NB4 (cell line): ENCODE measurements around the gene OXCT2.

Experiments used
- POLR2A ChIP-seq: IDR thresholded peaks from 2 replicates; pipeline ENCODE4 v1.6.1; 2011; ENCODE audit warnings: mild to moderate bottlenecking; ENCODE audit not compliant: insufficient read length; ENCODE audit errors: extremely low read depth
- TF ChIP-seq, protein P1 (sequence below): IDR thresholded peaks from one replicate; pipeline ENCODE4 v1.5.1; 2012; ENCODE audit warnings: low read depth, low read length

DNA sequence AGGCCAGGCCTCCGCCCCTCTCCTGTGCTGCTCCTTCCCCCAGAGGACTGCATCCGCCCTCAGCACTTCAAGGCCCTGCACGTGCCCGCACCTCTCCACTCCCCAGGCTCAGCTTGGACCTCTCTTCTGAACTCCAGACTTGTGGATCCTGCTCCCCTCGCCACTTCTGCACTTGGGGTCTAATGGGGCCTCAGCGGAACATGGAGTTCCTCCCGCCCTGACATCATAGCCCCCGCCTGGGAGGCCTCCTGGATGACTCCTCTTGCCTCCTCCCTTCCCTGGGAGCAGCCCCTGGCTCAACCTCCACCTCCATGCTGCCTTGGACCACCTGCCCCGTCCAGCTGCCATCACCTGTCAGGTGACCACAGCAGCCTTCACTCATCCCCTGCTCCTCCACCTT lies 10.1 kb downstream of the OXCT2 start:
- no peak for TF ChIP-seq POLR2A
- TF ChIP-seq, protein P1, sequence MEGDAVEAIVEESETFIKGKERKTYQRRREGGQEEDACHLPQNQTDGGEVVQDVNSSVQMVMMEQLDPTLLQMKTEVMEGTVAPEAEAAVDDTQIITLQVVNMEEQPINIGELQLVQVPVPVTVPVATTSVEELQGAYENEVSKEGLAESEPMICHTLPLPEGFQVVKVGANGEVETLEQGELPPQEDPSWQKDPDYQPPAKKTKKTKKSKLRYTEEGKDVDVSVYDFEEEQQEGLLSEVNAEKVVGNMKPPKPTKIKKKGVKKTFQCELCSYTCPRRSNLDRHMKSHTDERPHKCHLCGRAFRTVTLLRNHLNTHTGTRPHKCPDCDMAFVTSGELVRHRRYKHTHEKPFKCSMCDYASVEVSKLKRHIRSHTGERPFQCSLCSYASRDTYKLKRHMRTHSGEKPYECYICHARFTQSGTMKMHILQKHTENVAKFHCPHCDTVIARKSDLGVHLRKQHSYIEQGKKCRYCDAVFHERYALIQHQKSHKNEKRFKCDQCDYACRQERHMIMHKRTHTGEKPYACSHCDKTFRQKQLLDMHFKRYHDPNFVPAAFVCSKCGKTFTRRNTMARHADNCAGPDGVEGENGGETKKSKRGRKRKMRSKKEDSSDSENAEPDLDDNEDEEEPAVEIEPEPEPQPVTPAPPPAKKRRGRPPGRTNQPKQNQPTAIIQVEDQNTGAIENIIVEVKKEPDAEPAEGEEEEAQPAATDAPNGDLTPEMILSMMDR = no peak
